Heart left ventricle (tissue), 13 donors: Measurements from ENCODE around the gene ATP5PD.

Source experiments
- POLR2A ChIP-seq, 2 donors: fragments of 450-650 bp; IDR thresholded peaks; one replicate each; pipeline ENCODE4 v1.6.1; 2017; ENCODE audit warnings: antibody characterized with exemption in 2 of 2, mild to moderate bottlenecking in 2 of 2, moderate library complexity in 2 of 2
- TF ChIP-seq, protein P1 (sequence below), 12 donors: fragments of 200-600 bp; sonication (generic) in 4 of 12; IDR thresholded peaks; one replicate each; pipeline versions ENCODE4 v1.5.0 to v1.8.0; 2018 to 2022; ENCODE audit warnings: antibody characterized with exemption in 12 of 12, mild to moderate bottlenecking in 5 of 12
- donor health status: ischemic (EF 13 %, LVEDD 7.1; RV severe dilation, severe dysfunction).
- donor health status: DM: no; HTN: yes; CAD: no.
- donor health status: DM: no; HTN: no; CAD: no.
- donor health status: ischemic (EF 25% LVEDD 6.9; RV normal size, moderate dysfunction).
- donor health status: ischemic (EF 25% LVEDD 5.7; RV mildly dilated, moderate dysfunction).
- donor health status: ischemic (EF 35%, LVEDD 5.7; RV mildly dilated, moderate dysfunction).
- donor health status: nonischemic (EF 11% LVEDD 7.7; RV severe dilation, severe dysfunction).
- donor health status: DM: yes; HTN: yes; CAD: no.
- donor health status: PGD.
- donor health status: ischemic (EF 29% LVEDD 5.4; RV normal size, mild dysfunction).
- donor health status: nonischemic (EF 23%, LVEDD 6.1; RV moderate dilation, normal function).

DNA sequence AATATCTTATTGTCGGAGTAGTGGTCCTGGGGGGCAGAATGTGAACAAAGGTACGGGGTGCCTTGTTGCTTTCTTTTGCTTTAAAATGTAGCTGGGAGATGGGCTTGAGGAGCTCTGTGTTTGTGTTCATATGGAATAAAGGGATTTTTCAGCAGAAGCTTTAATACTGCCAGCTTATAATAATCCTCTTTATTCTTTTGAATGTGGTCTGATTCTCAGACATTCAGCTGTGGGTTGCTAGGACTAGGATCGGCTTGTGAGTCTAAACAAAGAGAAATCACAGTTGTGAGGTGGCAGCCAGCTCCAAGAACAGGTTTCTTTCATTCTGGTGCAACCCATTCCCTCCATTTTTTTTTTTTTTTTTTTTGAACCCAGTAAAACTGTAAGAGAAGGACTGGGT lies 27.1 kb downstream of the ATP5PD start:
- TF ChIP-seq, protein P1, sequence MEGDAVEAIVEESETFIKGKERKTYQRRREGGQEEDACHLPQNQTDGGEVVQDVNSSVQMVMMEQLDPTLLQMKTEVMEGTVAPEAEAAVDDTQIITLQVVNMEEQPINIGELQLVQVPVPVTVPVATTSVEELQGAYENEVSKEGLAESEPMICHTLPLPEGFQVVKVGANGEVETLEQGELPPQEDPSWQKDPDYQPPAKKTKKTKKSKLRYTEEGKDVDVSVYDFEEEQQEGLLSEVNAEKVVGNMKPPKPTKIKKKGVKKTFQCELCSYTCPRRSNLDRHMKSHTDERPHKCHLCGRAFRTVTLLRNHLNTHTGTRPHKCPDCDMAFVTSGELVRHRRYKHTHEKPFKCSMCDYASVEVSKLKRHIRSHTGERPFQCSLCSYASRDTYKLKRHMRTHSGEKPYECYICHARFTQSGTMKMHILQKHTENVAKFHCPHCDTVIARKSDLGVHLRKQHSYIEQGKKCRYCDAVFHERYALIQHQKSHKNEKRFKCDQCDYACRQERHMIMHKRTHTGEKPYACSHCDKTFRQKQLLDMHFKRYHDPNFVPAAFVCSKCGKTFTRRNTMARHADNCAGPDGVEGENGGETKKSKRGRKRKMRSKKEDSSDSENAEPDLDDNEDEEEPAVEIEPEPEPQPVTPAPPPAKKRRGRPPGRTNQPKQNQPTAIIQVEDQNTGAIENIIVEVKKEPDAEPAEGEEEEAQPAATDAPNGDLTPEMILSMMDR (IDR thresholded peaks at IDR 0.05), result no peak
- no peak for TF ChIP-seq POLR2A (IDR thresholded peaks at IDR 0.05)
